Testis (tissue), 2 donors: ENCODE results near the gene CA6.

ENCODE experiments used
- CTCF ChIP-seq, 3 experiments: fragments of 450-650 bp in 2 of 3; fragments of 200-600 bp in 1 of 3; sonication (generic) in 1 of 3; IDR thresholded peaks; one replicate each; pipeline ENCODE4 v1.5.1; 2016 to 2019; ENCODE audit warnings: antibody characterized with exemption in 3 of 3, mild to moderate bottlenecking in 2 of 3, moderate library complexity in 1 of 3
- POLR2A ChIP-seq: fragments of 450-650 bp; IDR thresholded peaks from one replicate; pipeline ENCODE4 v1.6.1; 2017; ENCODE audit warnings: antibody characterized with exemption, mild to moderate bottlenecking, moderate library complexity

DNA sequence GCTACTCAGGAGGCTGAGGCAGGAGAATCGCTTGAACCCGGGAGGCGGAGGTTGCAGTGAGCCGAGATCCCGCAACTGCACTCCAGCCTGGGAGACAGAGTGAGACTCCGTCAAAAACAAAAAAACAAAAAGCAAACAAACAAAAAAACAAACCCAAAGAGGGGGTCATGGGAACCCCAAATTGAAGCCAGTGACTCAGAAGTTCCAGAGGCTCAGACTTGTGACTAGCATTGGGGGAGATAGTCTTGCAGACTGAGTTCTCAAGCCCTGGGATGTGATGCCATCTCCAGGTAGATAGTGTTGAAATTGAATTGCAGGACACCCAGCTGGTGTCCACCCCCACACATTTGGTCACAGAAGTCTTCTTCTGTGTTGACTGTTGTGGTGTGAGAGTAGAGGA, 42.3 kb upstream of the CA6 start:
- TF ChIP-seq POLR2A (no peak), CTCF (IDR thresholded peaks at IDR 0.05) (no peak)
